ENCODE measurements around the gene B4GALNT4. TPM values are rescaled to one million over a fixed set of nuclear protein-coding genes. Genes with fewer than 3 reads are reported as not detected.
"Not testable (repeated sequence)": the region's sequence is repeated elsewhere in the genome, so short reads cannot be mapped to it uniquely, and the experiment has no call there.

The B4GALNT4 gene
- total RNA-seq, 2 donors from 2014 or later = 2.1 to 2.7 TPM

DNA sequence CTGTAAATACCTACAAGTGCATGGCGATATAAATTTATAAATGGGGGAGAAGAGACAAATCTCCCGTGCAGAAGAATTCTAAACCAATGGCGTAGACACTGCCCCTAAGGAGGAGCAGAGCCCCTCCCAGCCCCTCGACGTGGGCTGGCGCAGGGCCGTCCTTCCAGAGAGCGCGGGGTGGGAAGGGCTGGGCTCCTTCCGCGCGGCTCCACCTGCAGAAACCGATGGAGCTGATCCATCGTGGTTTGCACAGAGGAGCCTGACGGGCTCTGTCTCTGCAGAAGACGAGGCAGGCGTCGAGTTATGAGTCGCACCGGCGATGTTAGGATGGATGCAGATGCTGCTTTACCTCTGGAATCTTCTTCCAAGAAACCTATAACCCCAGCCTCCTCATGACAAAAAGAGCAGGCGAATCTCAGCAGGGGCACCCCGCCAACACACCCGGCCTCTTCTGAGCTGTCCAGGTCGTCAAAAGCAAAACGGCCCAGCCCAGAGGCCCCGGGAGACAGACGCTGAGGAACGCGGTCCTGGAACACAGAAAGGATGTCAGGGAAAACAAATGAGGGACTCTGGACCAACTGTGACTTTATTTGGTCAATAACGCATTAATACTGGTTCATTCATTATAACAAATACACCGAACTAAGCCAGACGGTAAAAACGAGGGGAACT is 11.0 kb upstream of the B4GALNT4 start:
- Mint-ChIP-seq H3K4me1 (ENCODE audit: low read depth) (peaks cover 21% of the 10 kb centered on the region), H3K27ac (no peak overlapping the region), H3K4me3 (no peak overlapping the region), H3K27me3 (ENCODE audit: low read depth) (no peaks in the 10 kb centered on the region), H3K9me3 (no peaks in the 10 kb centered on the region), H3K36me3 (ENCODE audit: insufficient read depth in 2 of 2) (peaks cover 0 to 5% of the 10 kb centered on the region in 2 donors)
- no peak for DNase-seq
- no peak for ATAC-seq (replicated peaks in 1 of 2)

- Mint-ChIP-seq H3K9me3 (no peaks in the 10 kb centered on the region), H3K4me3 (no peak overlapping the region), H3K4me1 (ENCODE audit: low read depth) (peaks cover 12% of the 10 kb centered on the region), H3K27me3 (ENCODE audit: low read depth) (no peaks in the 10 kb centered on the region), H3K36me3 (ENCODE audit: insufficient read depth in 2 of 2) (peaks cover 0 to 5% of the 10 kb centered on the region in 2 donors), H3K27ac (no peak overlapping the region)
- DNase-seq (peak; percentile 37 to 45), ATAC-seq (replicated peaks in 1 of 2) (peak; percentile 59 to 71)
Measured at GRCh38 chr11:359181-359714, 10.1 kb upstream of the B4GALNT4 start.

DNA sequence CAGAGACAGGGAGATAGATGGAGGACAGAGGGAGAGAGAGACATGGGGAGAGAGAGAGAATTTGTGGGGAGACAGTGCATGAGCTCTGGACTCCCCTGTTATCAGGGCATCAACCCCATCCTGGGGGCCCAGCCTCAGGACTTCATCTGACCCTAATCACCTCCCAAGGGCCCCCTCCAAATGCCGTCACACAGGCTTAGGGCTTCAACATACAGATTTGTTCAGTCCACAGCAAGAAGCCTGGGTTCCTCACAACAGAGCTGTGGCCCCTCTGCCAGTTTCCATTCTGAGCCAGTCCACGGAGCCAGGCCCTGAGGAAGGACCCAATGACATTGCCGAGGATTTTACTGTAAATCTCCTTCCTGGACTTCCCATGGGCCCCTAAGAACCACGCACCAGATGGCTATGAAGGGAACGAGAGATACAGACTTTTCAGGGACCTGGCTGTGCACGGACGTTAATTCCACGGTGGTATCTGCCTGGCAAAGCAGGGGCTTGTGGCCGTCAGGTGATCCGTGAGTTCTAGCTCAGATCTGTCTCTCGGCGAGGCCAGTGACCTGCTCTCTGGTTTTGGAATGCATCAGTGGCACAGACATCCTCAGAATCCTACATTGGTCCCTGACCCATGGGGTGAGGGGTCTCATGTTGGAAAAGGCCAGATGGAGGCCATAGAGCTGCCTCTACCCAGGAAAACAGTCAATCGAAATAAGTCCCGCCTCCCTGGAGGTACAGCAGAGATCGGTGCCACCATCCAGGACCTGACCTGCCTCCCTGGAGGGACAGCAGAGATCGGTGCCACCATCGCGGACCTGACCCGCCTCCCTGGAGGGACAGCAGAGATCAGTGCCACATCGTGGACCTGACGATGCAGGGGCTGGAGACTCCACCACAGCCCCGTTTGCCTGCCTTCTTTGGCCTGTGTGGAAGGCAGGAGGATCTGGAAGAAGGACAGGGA is 8.7 kb upstream of the B4GALNT4 start:
- Mint-ChIP-seq H3K36me3 (ENCODE audit: insufficient read depth in 2 of 2) (peaks cover 0 to 5% of the 10 kb centered on the region in 2 donors), H3K4me3 (no peak overlapping the region), H3K27me3 (ENCODE audit: low read depth) (no peaks in the 10 kb centered on the region), H3K9me3 (no peaks in the 10 kb centered on the region), H3K27ac (no peak overlapping the region), H3K4me1 (ENCODE audit: low read depth) (peaks cover 7% of the 10 kb centered on the region)
- ATAC-seq (replicated peaks in 1 of 2) = no peak
- no peak for DNase-seq

GRCh38 chr11:362642-363442 is 6.5 kb upstream of the B4GALNT4 start:
- Mint-ChIP-seq H3K4me3 (no peak overlapping the region), H3K36me3 (ENCODE audit: insufficient read depth in 2 of 2) (peaks cover 0 to 5% of the 10 kb centered on the region in 2 donors), H3K9me3 (no peaks in the 10 kb centered on the region), H3K27me3 (ENCODE audit: low read depth) (peaks cover 9% of the 10 kb centered on the region), H3K27ac (no peak overlapping the region), H3K4me1 (ENCODE audit: low read depth) (peaks cover 10% of the 10 kb centered on the region)
- ATAC-seq (replicated peaks in 1 of 2) (no peak), DNase-seq (no peak)

- Mint-ChIP-seq H3K27me3 (ENCODE audit: low read depth) (peaks cover 15% of the 10 kb centered on the region), H3K4me1 (ENCODE audit: low read depth) (peaks cover 15% of the 10 kb centered on the region)
- ATAC-seq (replicated peaks in 1 of 2); H3K36me3 Mint-ChIP-seq (ENCODE audit: insufficient read depth in 2 of 2); H3K4me3 Mint-ChIP-seq; DNase-seq; H3K9me3 Mint-ChIP-seq; H3K27ac Mint-ChIP-seq: not testable (repeated sequence)
Measured at GRCh38 chr11:363443-363805, 5.9 kb upstream of the B4GALNT4 start.

- no peak overlapping the region for H3K27ac Mint-ChIP-seq
Measured at GRCh38 chr11:363948-364761, 5.1 kb upstream of the B4GALNT4 start.

GRCh38 chr11:364991-365725 is 4.1 kb upstream of the B4GALNT4 start:
- peaks cover 2 to 6% of the 10 kb centered on the region in 2 donors for H3K36me3 Mint-ChIP-seq (ENCODE audit: insufficient read depth in 2 of 2)
- H3K4me1 Mint-ChIP-seq (ENCODE audit: low read depth) = peaks cover 11% of the 10 kb centered on the region
- peaks cover 21% of the 10 kb centered on the region for H3K27me3 Mint-ChIP-seq (ENCODE audit: low read depth)
- no peak overlapping the region for H3K4me3 Mint-ChIP-seq
- no peak overlapping the region for H3K27ac Mint-ChIP-seq
- H3K9me3 Mint-ChIP-seq = no peaks in the 10 kb centered on the region
- DNase-seq = no peak
- ATAC-seq (replicated peaks in 1 of 2) = no peak

More at GRCh38 chr11:363948-364761, 5.1 kb upstream of the B4GALNT4 start:
- Mint-ChIP-seq H3K27me3 (ENCODE audit: low read depth) (peaks cover 19% of the 10 kb centered on the region), H3K36me3 (ENCODE audit: insufficient read depth in 2 of 2) (peaks cover 2 to 6% of the 10 kb centered on the region in 2 donors), H3K4me3 (no peak overlapping the region), H3K4me1 (ENCODE audit: low read depth) (peaks cover 16% of the 10 kb centered on the region), H3K9me3 (no peaks in the 10 kb centered on the region)
- ATAC-seq (replicated peaks in 1 of 2) (peak; percentile 78 to 79), DNase-seq (peak; percentile 61 to 75)

- H3K36me3 Mint-ChIP-seq (ENCODE audit: insufficient read depth in 2 of 2) = peaks cover 2 to 6% of the 10 kb centered on the region in 2 donors
- H3K27me3 Mint-ChIP-seq (ENCODE audit: low read depth) = peaks cover 27% of the 10 kb centered on the region
- no peaks in the 10 kb centered on the region for H3K9me3 Mint-ChIP-seq
- ATAC-seq (replicated peaks in 1 of 2) (no peak), DNase-seq (no peak)
- H3K4me3 Mint-ChIP-seq = no peak overlapping the region
- peaks cover 11% of the 10 kb centered on the region for H3K4me1 Mint-ChIP-seq (ENCODE audit: low read depth)
- H3K27ac Mint-ChIP-seq = no peak overlapping the region
Measured at GRCh38 chr11:365831-366230, 3.5 kb upstream of the B4GALNT4 start.

DNA sequence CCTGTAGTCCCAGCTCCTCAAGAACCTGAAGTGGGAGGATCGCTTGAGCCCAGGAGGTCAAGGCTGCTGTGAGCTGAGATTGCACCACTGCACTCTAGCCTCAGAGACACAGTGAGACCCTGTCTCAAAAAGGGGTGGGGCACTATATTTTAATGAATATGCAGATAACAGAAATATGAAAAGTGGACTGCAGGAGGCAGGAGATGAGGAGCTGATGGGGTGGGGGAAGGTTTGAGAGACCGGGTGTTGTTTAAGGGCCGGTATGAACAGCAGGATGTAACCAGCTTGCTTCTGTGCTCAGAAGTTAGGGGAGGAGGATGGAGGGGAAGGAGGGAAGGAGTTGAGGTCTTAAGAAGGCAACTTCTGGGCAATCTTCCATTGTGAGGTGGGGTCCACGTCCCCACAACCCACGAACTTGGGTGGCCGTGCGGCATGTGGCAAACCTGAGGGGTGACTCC is 1.3 kb upstream of the B4GALNT4 start:
- Mint-ChIP-seq H3K9me3 (no peaks in the 10 kb centered on the region), H3K4me1 (ENCODE audit: low read depth) (peaks cover 11% of the 10 kb centered on the region), H3K36me3 (ENCODE audit: insufficient read depth in 2 of 2) (peaks cover 2% of the 10 kb centered on the region in 2 donors), H3K27ac (no peak overlapping the region), H3K27me3 (ENCODE audit: low read depth) (peaks cover 34% of the 10 kb centered on the region), H3K4me3 (peak overlapping the region; percentile 81 to 83)
- DNase-seq = no peak
- no peak for ATAC-seq (replicated peaks in 1 of 2)

GRCh38 chr11:368414-369335 is 624 bp upstream of the B4GALNT4 start:
- peaks cover 34% of the 10 kb centered on the region for H3K27me3 Mint-ChIP-seq (ENCODE audit: low read depth)
- no peaks in the 10 kb centered on the region for H3K9me3 Mint-ChIP-seq
- H3K36me3 Mint-ChIP-seq (ENCODE audit: insufficient read depth in 2 of 2) = peaks cover 2% of the 10 kb centered on the region in 2 donors
- peak overlapping the region; percentile 81 to 83 for H3K4me3 Mint-ChIP-seq
- DNase-seq (no peak), ATAC-seq (replicated peaks in 1 of 2) (no peak)
- peaks cover 11% of the 10 kb centered on the region for H3K4me1 Mint-ChIP-seq (ENCODE audit: low read depth)
- no peak overlapping the region for H3K27ac Mint-ChIP-seq
